ENCODE measurements around the gene SLC22A17. TPM values are rescaled to one million over a fixed set of nuclear protein-coding genes. Genes with fewer than 3 reads are reported as not detected.

Gene SLC22A17
- total and polyA plus RNA-seq, 10 donors, result 5.1 to 13.7 (median 7.7) TPM

DNA sequence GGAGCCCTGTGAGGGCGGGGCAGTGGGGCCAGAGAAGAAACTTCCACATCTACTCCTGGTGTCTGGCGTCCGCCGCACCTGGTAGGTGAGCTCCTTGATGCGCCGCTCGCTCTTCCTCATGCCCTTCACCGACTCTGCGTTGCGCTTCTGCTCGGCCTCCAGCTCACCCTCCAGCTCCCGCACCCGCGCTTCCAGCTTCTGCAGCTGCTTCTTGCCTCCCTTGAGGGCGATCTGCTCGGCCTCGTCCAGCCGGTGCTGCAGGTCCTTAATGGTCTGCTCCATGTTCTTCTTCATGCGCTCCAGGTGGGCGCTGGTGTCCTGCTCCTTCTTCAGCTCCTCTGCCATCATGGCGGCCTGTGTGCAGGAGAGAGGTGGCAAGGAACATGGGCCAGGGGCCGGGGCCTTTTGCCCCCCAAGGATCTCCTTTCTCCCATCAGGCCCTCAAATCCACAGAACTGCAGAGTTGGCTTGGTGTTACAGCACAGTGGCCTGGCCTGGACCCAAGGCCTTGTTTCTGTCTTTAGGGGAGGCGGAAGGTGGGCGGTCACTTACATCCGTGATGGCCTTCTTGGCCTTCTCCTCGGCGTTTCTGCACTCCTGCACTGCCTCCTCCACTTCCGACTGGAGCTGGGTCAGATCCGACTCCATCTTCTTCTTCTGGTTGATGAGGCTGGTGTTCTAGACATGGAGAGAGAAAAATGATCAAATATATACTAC, 31.8 kb upstream of the SLC22A17 start:
- intact Hi-C loops (cut with DNase I; ENCODE audit: low total_unique reads), result loop anchor here (5.0 kb wide), 1 partner anchor 117 kb away; no protein-coding TSS in a partner anchor
- TF ChIP-seq POLR2AphosphoS5 (IDR thresholded peaks at IDR 0.05) (no peak), POLR2A (IDR thresholded peaks at IDR 0.05) (no peak), CTCF (IDR thresholded peaks at IDR 0.05 in 8 of 11, conservative IDR thresholded peaks at IDR 0.05 in 3 of 11) (no peak)
- H3K9me3 ChIP-seq, result no peaks in the 10 kb centered on the region
- H3K27ac ChIP-seq, result no peak overlapping the region
- H3K27me3 ChIP-seq (replicated peaks in 1 of 7), result peaks cover 0 to 43% (median 3%) of the 10 kb centered on the region in 7 donors
- H3K4me3 ChIP-seq, result no peak overlapping the region
- WGBS, 5 donors, result 85 to 96% (median 92%) methylated on average over 29 of the region's 29 CpGs
- no peaks in the 10 kb centered on the region for H3K4me1 ChIP-seq
- H3K36me3 ChIP-seq, result no peaks in the 10 kb centered on the region
- no peak for DNase-seq

DNA sequence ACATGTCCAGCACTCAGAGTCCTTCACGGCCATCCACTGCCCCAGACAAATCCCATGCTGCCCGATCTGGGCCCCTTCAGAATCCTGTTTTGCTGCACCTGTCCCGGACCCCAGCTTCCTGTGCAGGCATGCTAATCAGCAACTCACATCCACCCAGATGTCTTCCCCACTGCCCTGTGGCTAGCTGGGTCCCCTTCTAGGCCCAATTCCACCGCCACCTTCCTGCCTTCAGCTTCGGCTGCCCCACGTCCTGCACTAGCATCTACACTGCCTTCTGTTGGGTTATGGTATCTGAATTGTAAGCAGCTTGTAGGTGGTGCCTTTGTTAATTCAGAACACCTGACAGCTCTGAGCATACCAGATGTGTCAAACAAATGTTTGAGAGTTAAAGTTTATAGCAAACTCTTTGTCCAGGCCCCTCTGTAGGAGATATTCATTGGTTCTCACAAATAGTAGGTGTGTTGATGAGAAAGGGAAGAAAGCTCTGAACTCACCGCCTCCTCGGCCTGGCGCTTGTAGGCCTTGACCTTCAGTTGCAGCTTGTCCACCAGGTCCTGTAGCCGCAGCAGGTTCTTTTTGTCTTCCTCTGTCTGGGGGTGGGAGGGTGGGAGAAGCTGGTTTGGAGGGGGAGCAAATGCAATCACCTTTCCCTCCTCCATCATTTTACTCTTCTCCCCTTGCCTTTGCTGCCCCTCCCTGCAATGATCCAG, 30.2 kb upstream of the SLC22A17 start:
- Histone ChIP-seq H3K4me3 (no peak overlapping the region), H3K36me3 (no peaks in the 10 kb centered on the region), H3K27ac (no peak overlapping the region), H3K27me3 (replicated peaks in 1 of 7) (peaks cover 0 to 43% (median 3%) of the 10 kb centered on the region in 7 donors), H3K9me3 (no peaks in the 10 kb centered on the region), H3K4me1 (no peaks in the 10 kb centered on the region)
- intact Hi-C loops (cut with DNase I; ENCODE audit: low total_unique reads), result loop anchor here (5.0 kb wide), 1 partner anchor 116 kb away; no protein-coding TSS in a partner anchor
- DNase-seq, result no peak
- no peak for TF ChIP-seq POLR2A (IDR thresholded peaks at IDR 0.05)
- no peak for TF ChIP-seq CTCF (IDR thresholded peaks at IDR 0.05 in 8 of 11, conservative IDR thresholded peaks at IDR 0.05 in 3 of 11)
- no peak for TF ChIP-seq POLR2AphosphoS5 (IDR thresholded peaks at IDR 0.05)
- 50 to 61% (median 55%) methylated on average over 10 of the region's 10 CpGs for WGBS, 5 donors

DNA sequence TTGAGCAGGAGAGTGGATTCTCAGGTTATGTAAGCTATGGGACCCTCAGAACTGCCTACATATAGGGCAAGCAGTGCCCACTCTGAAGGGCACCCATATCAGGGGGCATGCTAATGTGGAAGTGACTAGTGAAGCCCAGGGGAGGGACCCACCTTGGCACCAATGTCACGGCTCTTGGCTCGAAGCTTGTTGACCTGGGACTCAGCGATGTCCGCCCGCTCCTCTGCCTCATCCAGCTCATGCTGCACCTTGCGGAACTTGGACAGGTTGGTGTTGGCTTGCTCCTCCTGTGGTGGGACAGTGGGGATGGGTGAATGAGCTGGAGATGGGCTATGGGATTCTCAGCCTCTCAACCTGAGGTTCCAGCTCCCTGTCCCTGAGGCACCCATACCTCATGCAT, 29.6 kb upstream of the SLC22A17 start:
- WGBS, 5 donors, result 77 to 98% (median 95%) methylated on average over 5 to 6 of the region's 6 CpGs
- Histone ChIP-seq H3K27me3 (replicated peaks in 1 of 7) (peaks cover 0 to 43% (median 3%) of the 10 kb centered on the region in 7 donors), H3K36me3 (no peaks in the 10 kb centered on the region), H3K27ac (no peak overlapping the region), H3K4me1 (no peaks in the 10 kb centered on the region), H3K4me3 (no peak overlapping the region), H3K9me3 (no peaks in the 10 kb centered on the region)
- TF ChIP-seq CTCF (IDR thresholded peaks at IDR 0.05 in 8 of 11, conservative IDR thresholded peaks at IDR 0.05 in 3 of 11), result no peak
- TF ChIP-seq POLR2AphosphoS5 (IDR thresholded peaks at IDR 0.05), result no peak
- no peak for TF ChIP-seq POLR2A (IDR thresholded peaks at IDR 0.05)
- intact Hi-C loops (cut with DNase I; ENCODE audit: low total_unique reads), result loop anchor here (5.0 kb wide), 1 partner anchor 115 kb away; no protein-coding TSS in a partner anchor
- no peak for DNase-seq

- intact Hi-C loops (cut with DNase I; ENCODE audit: low total_unique reads), result loop anchor here (5.0 kb wide), 1 partner anchor 115 kb away; no protein-coding TSS in a partner anchor
- WGBS, 5 donors, result 33 to 43% (median 36%) methylated on average over 3 of the region's 3 CpGs
- TF ChIP-seq POLR2AphosphoS5 (IDR thresholded peaks at IDR 0.05) (no peak), POLR2A (IDR thresholded peaks at IDR 0.05) (no peak), CTCF (IDR thresholded peaks at IDR 0.05 in 8 of 11, conservative IDR thresholded peaks at IDR 0.05 in 3 of 11) (no peak)
Measured at GRCh38 chr14:23381871-23382270, 29.2 kb upstream of the SLC22A17 start.

More at GRCh38 chr14:23381871-23382270, 29.2 kb upstream of the SLC22A17 start:
- Histone ChIP-seq H3K4me3 (no peak overlapping the region), H3K27me3 (replicated peaks in 1 of 7) (peaks cover 0 to 43% (median 3%) of the 10 kb centered on the region in 7 donors), H3K36me3 (no peaks in the 10 kb centered on the region), H3K9me3 (no peaks in the 10 kb centered on the region), H3K27ac (no peak overlapping the region), H3K4me1 (no peaks in the 10 kb centered on the region)
- DNase-seq, result no peak
